ENCODE measurements around the gene BNIP1.

The BNIP1 gene

GRCh38 chr5:173144200-173145176, at the start of gene BNIP1:
TSS of gene BNIP1 (plus strand) at chr5:173144531. CDS start at chr5:173144546, 15 bp downstream.
- TF ChIP-seq CTCF (IDR thresholded peaks at IDR 0.05; ENCODE audit: low read depth, low read length) = peak; percentile 99
- peak; percentile 95 to 96 for DNase-seq (ENCODE audit: low read depth in 2 of 2)
- H3K4me3 ChIP-seq (replicated peaks in 1 of 2; ENCODE audit: low read depth in 2 of 2, low read length in 2 of 2) = peak within 1 kb of the TSS; percentile 96 to 99

DNA sequence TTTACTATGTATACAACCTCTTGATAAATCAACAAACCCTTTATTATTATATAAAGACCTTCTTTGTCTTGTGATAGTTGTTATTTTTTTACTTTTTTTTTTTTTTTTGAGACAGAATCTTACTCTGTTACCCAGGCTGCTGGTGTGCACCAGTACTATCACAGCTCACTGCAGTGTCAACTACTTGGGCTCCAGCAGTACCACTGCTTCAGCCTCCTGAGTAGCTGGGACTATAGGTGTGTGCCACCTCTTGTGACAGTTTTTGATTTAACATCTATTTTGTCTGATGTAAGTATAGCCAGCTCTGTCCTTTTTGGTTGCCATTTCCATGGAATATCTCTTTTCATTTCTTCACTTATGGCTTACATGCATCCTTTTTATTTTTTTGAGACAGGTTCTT, 45.5 kb upstream of the BNIP1 start:
- TF ChIP-seq CTCF (IDR thresholded peaks at IDR 0.05; ENCODE audit: low read depth, low read length) = no peak

GRCh38 chr5:173099461-173099860, 44.9 kb upstream of the BNIP1 start:
- no peak for TF ChIP-seq CTCF (IDR thresholded peaks at IDR 0.05; ENCODE audit: low read depth, low read length)
- no peak overlapping the region for H3K4me3 ChIP-seq (replicated peaks in 1 of 2; ENCODE audit: low read depth in 2 of 2, low read length in 2 of 2)
- DNase-seq (ENCODE audit: low read depth in 2 of 2) = no peak

More for the DNA sequence above, 45.5 kb upstream of the BNIP1 start:
- no peak for DNase-seq (ENCODE audit: low read depth in 2 of 2)
- no peak overlapping the region for H3K4me3 ChIP-seq (replicated peaks in 1 of 2; ENCODE audit: low read depth in 2 of 2, low read length in 2 of 2)

GRCh38 chr5:173101245-173101644, 43.1 kb upstream of the BNIP1 start:
- no peak for DNase-seq (ENCODE audit: low read depth in 2 of 2)
- TF ChIP-seq CTCF (IDR thresholded peaks at IDR 0.05; ENCODE audit: low read depth, low read length) = no peak
- H3K4me3 ChIP-seq (replicated peaks in 1 of 2; ENCODE audit: low read depth in 2 of 2, low read length in 2 of 2) = no peak overlapping the region

- no peak for TF ChIP-seq CTCF (IDR thresholded peaks at IDR 0.05; ENCODE audit: low read depth, low read length)
- H3K4me3 ChIP-seq (replicated peaks in 1 of 2; ENCODE audit: low read depth in 2 of 2, low read length in 2 of 2) = no peak overlapping the region
- DNase-seq (ENCODE audit: low read depth in 2 of 2) = no peak
These were observed 40.9 kb upstream of the BNIP1 start for GRCh38 chr5:173103411-173103810.

- no peak for TF ChIP-seq CTCF (IDR thresholded peaks at IDR 0.05; ENCODE audit: low read depth, low read length)
- DNase-seq (ENCODE audit: low read depth in 2 of 2) = no peak
- no peak overlapping the region for H3K4me3 ChIP-seq (replicated peaks in 1 of 2; ENCODE audit: low read depth in 2 of 2, low read length in 2 of 2)
These were observed 35.4 kb upstream of the BNIP1 start for GRCh38 chr5:173108914-173109313.

Measured in cardiac fibroblast (primary cell).